Left forelimb (tissue), 1 donor: ENCODE measurements around the gene SORBS2.

ENCODE experiments used
- DNase-seq: peaks from one replicate; pipeline ENCODE4 v3.0.0-alpha.2; 2018; ENCODE audit warnings: low spot score

The SORBS2 gene

GRCh38 chr4:185799442-185799841 lies 12.6 kb downstream of the SORBS2 start:
- no peak for DNase-seq

GRCh38 chr4:185797596-185798338 lies 14.2 kb downstream of the SORBS2 start:
- no peak for DNase-seq

GRCh38 chr4:185797018-185797417 lies 15.0 kb downstream of the SORBS2 start:
- no peak for DNase-seq

GRCh38 chr4:185796176-185796575 lies 15.8 kb downstream of the SORBS2 start:
- DNase-seq, result no peak

GRCh38 chr4:185794637-185795036 lies 17.4 kb downstream of the SORBS2 start:
- no peak for DNase-seq

GRCh38 chr4:185793716-185794115 lies 18.3 kb downstream of the SORBS2 start:
- DNase-seq, result no peak

- DNase-seq, result no peak
These were observed 18.9 kb downstream of the SORBS2 start for GRCh38 chr4:185793116-185793485.

- no peak for DNase-seq
These were observed 19.4 kb downstream of the SORBS2 start for GRCh38 chr4:185792384-185793115.

GRCh38 chr4:185787926-185788679 lies 23.9 kb downstream of the SORBS2 start:
- DNase-seq, result no peak

GRCh38 chr4:185786422-185786821 lies 25.6 kb downstream of the SORBS2 start:
- DNase-seq, result no peak

- DNase-seq, result no peak
These were observed 28.4 kb downstream of the SORBS2 start for GRCh38 chr4:185783574-185783973.

- no peak for DNase-seq
These were observed 29.5 kb downstream of the SORBS2 start for GRCh38 chr4:185782523-185782922.

- DNase-seq, result no peak
These were observed 30.3 kb downstream of the SORBS2 start for GRCh38 chr4:185781555-185782215.

- no peak for DNase-seq
These were observed 31.5 kb downstream of the SORBS2 start for GRCh38 chr4:185780472-185780871.

GRCh38 chr4:185779517-185779916 lies 32.5 kb downstream of the SORBS2 start:
- no peak for DNase-seq

- no peak for DNase-seq
These were observed 33.7 kb downstream of the SORBS2 start for GRCh38 chr4:185778307-185778706.

GRCh38 chr4:185775792-185776555 lies 36.0 kb downstream of the SORBS2 start:
- no peak for DNase-seq

GRCh38 chr4:185774845-185775680 lies 36.9 kb downstream of the SORBS2 start:
- DNase-seq, result no peak

GRCh38 chr4:185774131-185774653 lies 37.8 kb downstream of the SORBS2 start:
- no peak for DNase-seq

GRCh38 chr4:185773419-185773818 lies 38.6 kb downstream of the SORBS2 start:
- DNase-seq, result no peak
